GM18502 (cell line): ENCODE measurements around the gene ARL13B.
"Not testable (repeated sequence)": the region's sequence is repeated elsewhere in the genome, so short reads cannot be mapped to it uniquely, and the experiment has no call there.

Experiments used
- ATAC-seq: cut with Tn5 transposase; IDR thresholded peaks from one replicate; pipeline ENCODE4 v1.9.1; 2021; ENCODE audit warnings: mild to moderate bottlenecking; ENCODE audit not compliant: unreplicated experiment, poor library complexity

ARL13B gene

DNA sequence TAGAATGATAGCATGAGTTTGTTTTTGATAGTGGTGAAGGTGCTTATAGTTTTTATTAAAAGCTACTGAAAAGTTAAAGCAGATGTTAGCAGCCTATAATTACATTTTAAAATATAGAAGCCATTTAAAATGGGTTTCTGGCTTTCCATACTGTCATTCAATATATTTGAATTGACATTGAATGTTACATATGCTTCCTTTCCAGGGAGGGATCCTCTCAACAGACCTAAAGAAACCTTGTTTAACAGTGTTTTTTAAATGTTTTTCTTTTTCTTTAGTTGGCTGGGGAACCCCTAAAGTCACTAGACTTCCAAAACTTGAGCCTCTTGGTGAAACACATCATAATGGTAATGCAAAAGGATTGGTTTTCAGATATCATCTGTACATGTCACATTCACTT is 70.6 kb downstream of the ARL13B start:
- no peak for ATAC-seq

DNA sequence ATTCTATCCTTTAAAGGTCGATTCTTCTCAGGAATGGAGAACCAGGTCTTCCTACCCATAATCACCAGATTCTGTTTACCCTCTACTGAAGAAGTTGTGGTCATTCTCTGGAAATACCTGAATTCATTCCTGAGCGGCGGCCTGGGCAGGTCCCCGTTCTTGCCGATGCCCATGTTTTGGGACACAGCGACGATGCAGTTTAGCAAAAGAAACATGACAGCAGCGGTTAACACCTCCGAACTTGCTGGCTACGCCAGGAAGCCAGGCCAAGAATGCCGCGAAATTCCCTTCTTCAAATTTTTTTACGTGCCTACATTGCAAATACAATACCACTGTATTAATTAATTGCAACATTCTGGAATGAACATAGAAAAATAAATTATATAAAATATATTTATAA is 81.3 kb downstream of the ARL13B start:
- no peak for ATAC-seq

- peak; percentile 93 for ATAC-seq
Observed at GRCh38 chr3:94062513-94063404, 82.8 kb downstream of the ARL13B start, which contains the start of the genes DHFR2 and NSUN3. Gene DHFR2, minus strand, starts transcription at chr3:94062916. Its CDS starts 1,405 bp downstream, at chr3:94061511. Gene NSUN3, plus strand, starts transcription at chr3:94063061. Its CDS starts 66 bp downstream, at chr3:94063127.

DNA sequence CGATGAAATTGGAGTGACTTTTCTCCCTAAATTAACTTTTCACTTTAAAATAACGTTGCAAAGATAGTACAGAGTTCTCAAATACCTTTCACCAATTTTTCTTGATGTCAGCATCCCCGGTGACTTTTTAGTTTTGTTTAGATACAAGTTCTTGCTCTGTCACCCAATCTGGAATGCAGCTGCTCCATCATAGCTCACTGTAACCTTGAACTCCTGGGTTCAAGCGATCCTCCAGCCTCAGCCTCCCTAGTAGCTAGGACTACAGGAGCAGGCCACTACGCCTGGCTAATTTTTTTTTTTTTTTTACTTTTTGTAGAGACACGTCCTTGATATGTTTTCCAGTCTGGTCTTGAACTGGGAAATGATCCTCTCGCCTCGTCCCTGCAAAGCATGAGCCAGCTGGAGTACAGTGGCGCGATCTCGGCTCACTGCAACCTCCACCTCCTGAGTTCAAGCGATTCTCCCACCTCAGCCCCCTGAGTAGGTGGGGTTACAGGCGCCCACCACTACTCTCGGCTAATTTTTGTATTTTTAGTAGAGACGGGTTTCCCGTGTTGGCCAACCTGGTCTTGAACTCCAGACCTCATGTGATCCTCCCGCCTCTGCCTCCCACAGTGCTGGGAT is 83.7 kb downstream of the ARL13B start:
- no peak for ATAC-seq

DNA sequence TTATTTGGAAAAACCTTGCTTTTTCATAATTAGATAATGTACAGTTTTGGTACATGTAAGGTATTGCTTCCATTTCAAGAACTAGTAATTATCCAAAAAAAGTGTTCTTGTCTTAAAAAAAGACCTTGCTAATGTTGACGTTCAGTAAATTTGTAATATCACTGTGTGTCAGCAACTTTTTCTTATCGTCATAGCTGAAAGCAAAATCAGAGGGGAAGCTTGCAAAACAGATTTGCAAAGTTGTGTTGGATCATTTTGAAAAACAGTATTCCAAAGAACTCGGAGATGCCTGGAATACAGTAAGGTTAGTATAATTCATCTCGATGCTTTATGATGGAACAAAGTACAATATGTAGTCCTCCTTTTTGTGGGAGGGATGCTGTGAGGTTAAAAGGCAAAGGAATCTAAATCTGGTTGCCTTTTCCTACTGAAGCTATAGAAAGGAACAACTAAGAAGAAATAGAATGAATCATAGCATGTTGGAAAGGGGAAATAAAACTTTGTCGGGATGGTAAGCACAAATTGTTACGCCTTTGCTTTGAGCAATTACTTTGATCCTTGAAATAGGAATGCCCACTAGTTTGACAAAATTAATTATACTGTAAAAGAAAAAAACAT is 84.4 kb downstream of the ARL13B start:
- no peak for ATAC-seq

- no peak for ATAC-seq
Observed at GRCh38 chr3:94065122-94065521, 85.2 kb downstream of the ARL13B start.

DNA sequence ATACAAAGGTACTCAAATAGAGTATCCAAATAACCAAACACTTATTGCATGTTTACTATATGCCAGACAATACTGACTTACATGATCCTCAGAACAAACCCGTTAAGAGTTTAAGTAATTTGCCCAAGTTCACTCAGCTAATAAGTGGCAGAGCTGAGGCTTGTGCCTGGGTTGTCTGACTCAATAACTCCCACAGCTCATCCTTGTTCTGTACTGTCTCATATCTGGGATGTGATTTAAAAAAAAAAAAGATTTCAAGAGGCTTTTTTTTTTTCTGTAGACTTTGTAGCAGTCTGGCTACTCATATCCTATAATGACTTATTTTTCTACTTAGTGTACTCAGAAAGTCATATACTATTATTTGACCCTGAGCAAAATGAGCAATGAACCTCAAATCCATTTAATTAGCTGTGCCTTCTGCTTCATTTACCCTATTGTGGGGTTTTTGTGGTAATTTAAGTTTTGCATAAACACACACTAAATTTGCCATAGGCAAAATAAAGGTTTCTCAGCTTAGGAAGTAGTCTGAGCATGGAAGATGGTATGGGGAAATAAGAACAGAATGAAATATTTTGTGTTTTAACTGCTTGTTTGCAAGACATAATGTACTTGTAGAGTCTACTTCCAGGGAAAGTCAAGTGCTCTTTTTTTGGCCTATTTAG is 86.0 kb downstream of the ARL13B start:
- no peak for ATAC-seq

- no peak for ATAC-seq
Observed at GRCh38 chr3:94066506-94067500, 86.8 kb downstream of the ARL13B start.

DNA sequence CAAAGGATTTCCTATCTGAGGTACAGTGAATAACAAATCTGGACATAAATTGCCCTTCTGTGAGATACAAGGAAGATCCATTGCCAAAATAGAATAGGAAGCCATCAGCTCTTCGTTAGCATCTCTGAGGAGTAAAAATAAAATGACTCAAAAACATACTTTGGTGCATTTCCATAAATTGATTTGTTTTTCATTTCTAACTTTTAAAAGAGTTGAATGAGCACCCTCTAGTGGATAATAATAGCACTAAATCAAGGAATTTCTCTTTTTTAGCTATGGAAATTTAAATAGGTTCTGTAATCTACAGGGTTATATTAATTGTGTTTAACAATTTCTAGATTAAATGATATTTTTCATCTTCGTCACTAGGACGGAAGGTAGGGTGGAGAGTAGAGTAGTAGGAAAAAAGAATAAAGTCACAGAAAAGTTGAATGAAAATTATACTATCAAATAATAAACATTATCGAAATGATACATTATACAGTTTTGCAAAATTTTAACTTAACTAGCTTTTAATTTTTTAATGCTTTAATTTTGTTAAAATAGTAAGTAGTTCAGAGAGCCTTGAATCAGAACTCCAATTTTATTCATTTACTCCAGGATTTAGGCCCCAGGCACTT is 89.3 kb downstream of the ARL13B start:
- ATAC-seq, result no peak

- ATAC-seq, result peak; percentile 54
Observed at GRCh38 chr3:94070341-94070911, 90.5 kb downstream of the ARL13B start.

DNA sequence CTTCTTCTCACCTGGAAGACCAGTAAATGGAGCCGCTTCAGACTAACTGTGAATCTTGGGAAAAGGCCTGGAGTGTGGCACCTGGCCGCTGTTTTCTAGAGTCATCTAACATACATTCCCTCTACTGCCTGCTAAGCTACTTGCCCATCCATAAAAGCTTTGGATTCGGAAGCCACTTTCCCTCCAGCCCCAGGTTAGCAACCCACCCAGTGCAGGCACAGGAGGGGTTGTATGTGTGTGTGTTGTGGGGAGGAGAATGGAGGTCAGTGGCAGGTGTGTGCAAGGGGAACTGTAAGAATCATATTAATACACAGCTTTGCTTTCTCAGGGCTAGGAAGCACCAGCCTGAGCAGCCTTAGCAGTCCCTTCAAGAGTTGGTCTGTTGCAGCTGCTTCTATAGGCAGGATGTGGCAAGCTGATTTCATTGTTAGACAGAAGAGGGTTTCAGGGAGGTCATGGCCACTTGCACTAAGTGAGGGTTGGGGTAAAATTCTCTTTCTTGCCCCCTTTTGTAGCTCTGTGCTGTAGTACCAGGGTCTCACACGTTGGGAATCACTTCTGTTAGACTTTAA is 91.8 kb downstream of the ARL13B start:
- ATAC-seq, result peak; percentile 78

DNA sequence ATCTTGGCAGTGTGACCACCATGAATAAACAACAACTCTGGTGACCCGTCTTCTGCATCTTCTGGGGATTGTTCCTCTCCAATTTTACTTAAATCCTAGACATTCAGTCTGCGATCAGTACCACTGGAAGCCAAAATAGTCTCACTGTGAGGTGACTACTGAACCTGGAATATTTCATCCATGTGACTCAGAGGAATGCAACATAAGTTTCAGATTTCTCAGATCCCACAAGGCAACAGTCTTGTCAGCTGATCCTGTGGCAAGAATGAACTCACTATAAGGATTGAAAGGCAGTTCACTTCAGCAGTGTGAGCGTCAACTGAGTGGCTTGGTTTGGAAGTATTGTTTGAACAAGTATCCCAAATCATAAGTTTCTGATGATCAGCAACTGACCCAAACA is 96.1 kb downstream of the ARL13B start:
- no peak for ATAC-seq

DNA sequence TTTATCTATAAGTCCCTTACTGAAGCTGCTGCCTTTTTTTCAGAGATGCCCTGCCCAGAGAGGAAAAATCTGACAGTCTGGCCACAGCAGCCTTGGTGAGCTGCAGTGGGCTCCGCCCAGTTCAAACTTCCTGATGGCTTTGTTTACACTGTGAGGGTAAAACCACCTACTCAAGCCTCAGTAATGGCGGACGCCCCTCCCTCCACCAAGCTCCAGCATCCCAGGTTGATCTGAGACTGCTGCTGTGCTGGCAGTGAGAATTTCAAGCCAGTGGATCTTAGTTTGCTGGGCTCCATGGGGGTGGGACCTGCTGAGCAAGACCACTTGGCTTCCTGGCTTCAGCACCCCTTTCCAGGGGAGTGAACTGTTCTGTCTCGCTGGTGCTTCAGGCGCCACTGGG is 100.6 kb downstream of the ARL13B start:
- ATAC-seq, result not testable (repeated sequence)

DNA sequence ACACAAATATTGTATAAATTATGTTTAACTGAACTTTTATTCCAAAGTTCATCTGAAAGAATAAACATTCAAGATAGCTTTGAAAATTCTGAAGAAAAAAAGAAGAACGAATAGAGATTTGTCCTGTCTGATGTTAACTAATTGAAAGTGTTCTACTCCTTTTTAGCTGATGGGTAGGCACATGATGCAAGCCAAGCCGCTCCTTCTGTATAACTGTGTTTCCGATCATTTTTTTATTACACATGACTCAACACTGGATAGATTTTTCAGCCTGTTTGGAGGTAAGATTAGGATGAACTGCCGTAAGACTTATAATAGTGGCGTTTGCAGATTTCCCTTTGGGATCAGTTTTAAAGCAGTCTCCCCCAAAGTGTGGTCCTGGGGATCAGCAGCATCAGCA is 101.9 kb downstream of the ARL13B start:
- no peak for ATAC-seq

DNA sequence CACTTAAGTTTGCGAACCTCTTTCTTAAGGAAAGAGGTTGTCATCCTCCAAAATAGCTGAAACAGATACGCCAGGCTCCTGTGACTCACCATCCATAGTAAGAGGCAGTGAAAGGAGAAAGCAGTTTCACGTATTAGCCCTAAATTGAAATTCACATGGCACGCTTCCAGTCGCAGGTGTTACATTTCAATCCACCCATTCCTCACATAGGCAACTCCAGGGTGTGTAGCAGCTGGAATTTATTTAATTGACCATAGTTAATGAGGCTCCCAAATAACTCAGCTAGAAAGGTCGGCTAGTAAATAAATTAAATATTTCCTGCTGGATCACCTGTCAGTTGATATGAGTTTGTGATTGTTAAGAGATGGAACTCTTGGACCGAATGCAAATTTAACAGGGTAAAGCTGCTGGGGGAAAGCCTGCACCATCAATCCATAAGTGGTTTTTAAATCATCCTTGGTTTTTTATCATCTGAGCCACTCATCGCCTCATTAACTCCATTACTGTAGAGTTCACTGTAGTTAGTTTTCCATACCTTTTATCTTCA is 102.5 kb downstream of the ARL13B start:
- no peak for ATAC-seq

GRCh38 chr3:94083261-94083660 is 103.3 kb downstream of the ARL13B start:
- peak; percentile 67 for ATAC-seq

DNA sequence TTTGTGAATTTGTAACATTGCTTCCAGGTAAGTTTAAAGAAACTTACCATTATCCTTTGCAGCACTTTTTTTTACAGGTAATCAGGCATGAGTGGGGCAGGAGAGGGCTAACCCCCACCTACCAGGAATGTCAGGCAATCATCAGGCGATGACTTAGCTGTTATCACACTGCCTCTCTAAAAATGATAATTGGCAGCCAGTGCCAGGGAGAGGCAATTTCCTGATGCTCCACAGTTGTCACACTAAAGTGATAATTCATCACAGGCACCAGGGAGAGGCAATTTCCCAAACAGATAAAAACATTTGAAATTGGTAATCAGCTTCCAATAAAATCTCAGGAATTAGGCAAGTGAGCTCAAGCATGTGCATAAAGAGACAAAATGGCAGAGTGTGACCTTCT is 109.2 kb downstream of the ARL13B start:
- no peak for ATAC-seq

DNA sequence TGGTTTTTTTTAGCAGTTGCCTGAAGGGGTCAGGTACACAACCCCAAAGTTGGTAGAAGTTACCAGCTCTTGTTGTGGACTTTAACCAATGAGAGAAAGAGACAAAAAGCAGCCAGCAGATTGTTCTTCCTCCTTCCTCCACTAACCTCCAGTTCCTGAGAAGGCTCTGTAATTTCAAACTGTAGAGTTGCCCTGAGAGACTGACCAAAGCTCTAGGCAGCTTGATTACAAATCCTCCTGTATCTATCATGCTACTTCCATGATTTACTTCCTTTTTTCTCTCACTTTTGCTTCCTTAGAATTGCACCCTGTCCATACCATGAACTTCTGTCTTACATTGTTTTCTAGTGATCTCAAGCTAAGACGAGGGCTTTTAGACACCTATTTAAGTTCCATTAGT is 112.1 kb downstream of the ARL13B start:
- ATAC-seq, result no peak
